Lower lobe of right lung (tissue), 2 donors: ENCODE results near the gene NBAS. TPM values are rescaled to one million over a fixed set of nuclear protein-coding genes. Genes with fewer than 3 reads are reported as not detected.

ENCODE experiments used
- ATAC-seq, 2 donors: fragments of 200-7000 bp; cut with Tn5 transposase; one replicate each; pipeline ENCODE4 v1.9.1; 2020 to 2022; ENCODE audit warnings: mild to moderate bottlenecking in 2 of 2, moderate library complexity in 2 of 2
- DNase-seq: peaks from one replicate; pipeline ENCODE4 v3.0.0-alpha.2; 2020
- H3K27ac ChIP-seq: fragments of 200-600 bp; one replicate; pipeline ENCODE4 v1.8.0; 2022
- H3K27me3 ChIP-seq: fragments of 200-600 bp; one replicate; pipeline ENCODE4 v1.8.0; 2022; ENCODE audit warnings: low read depth
- H3K36me3 ChIP-seq: fragments of 200-600 bp; one replicate; pipeline ENCODE4 v1.8.0; 2022; ENCODE audit warnings: mild to moderate bottlenecking
- H3K4me1 ChIP-seq: fragments of 200-600 bp; one replicate; pipeline ENCODE4 v1.8.0; 2022
- H3K4me3 ChIP-seq: fragments of 200-600 bp; one replicate; pipeline ENCODE4 v1.8.0; 2022; ENCODE audit warnings: mild to moderate bottlenecking
- H3K9me3 ChIP-seq: fragments of 200-600 bp; one replicate; pipeline ENCODE4 v1.8.0; 2022
- CTCF ChIP-seq: fragments of 200-600 bp; IDR thresholded peaks from one replicate; pipeline ENCODE4 v1.8.0; 2022; ENCODE audit warnings: antibody characterized with exemption, mild to moderate bottlenecking
- intact Hi-C: fragments of 100-400 bp; cut with DNase I; formaldehyde crosslinking; loops from one replicate; pipeline ENCODE4 v1.11.0; 2022
- total RNA-seq: library from RNA; stranded (reverse); fragmentation: NEBNext Ultra II Directional; extraction: Animal tissue kit (Norgen Biotek cat#: 25700); gene quantifications from one replicate; pipeline ENCODE4 v1.2.1, GENCODE V29; 2021
- donor health status: DM: no; HTN: yes; CAD: no; lungs with severe emphysema.

NBAS gene
- total RNA-seq, 1 donor from 2014 or later = 42.4 TPM

DNA sequence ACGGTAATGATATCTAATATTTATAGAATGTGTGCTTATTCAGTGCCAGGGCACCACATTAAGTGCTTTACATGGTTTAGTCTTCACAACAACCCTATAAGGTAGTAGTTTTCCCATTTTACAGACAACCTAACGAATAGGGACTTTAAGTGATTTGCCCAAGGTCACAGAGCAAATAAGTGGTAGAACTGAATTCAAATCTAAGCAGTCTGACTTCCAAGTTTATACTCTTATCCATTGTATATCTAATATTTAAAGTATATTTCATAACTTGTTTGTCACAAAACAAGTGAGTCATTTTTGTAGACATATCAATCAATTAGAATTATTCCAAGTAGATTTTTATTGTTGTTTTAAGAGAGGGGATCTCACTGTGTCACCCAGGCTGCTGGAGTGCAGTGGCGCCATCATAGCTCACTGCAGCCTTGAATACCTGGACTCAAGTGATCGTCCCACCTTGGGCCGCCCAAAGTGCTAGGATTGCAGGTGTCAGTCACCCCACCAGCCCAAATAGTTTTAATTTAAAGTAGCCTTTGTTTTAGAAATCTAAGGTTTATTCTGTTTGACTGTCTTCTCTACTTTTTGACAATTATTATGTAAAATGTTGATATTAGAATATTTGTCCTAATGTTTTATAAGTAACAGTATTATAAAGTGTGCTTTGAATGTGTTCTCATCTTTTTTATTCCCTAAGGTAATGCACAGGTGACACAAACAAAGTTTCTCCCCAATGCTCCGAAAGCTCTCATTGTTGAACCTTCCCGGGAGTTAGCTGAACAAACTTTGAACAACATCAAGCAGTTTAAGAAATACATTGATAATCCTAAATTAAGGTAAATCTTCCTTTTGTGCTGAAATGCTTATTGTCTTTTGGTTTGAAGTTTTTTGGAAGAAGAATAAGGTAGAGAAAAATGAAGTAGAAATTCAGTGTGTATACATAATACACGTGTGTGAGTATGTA lies 45.6 kb upstream of the NBAS start:
- TF ChIP-seq CTCF = no peak
- intact Hi-C loops = no loop called here
- H3K9me3 ChIP-seq = no peaks in the 10 kb centered on the region
- ATAC-seq (no peak), DNase-seq (no peak)
- no peak overlapping the region for H3K27ac ChIP-seq
- no peaks in the 10 kb centered on the region for H3K4me1 ChIP-seq
- no peak overlapping the region for H3K4me3 ChIP-seq
- no peaks in the 10 kb centered on the region for H3K27me3 ChIP-seq
- H3K36me3 ChIP-seq = peaks cover 89% of the 10 kb centered on the region

DNA sequence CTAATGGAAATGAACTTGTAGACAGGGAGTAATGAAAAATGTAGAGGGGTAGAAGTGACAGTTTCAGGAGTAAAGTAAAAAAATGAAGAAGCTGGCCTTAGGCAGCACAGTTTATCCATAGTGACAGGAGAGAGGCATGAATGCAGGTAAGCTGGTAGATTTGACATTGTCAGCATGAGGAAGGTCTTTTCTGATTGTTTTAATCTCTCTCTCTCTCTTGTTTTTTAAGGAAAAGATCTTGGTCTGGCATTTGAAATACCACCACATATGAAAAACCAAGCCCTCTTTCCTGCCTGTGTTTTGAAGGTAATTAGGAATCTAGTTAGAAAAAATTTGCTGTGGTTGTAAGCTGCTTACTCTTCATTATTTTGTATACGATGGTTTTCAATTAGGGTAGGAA lies 44.6 kb upstream of the NBAS start:
- H3K36me3 ChIP-seq = peaks cover 100% of the 10 kb centered on the region
- H3K9me3 ChIP-seq = no peaks in the 10 kb centered on the region
- no peaks in the 10 kb centered on the region for H3K4me1 ChIP-seq
- intact Hi-C loops = no loop called here
- H3K27ac ChIP-seq = no peak overlapping the region
- no peak overlapping the region for H3K4me3 ChIP-seq
- no peak for TF ChIP-seq CTCF
- no peak for ATAC-seq
- no peaks in the 10 kb centered on the region for H3K27me3 ChIP-seq
- no peak for DNase-seq

DNA sequence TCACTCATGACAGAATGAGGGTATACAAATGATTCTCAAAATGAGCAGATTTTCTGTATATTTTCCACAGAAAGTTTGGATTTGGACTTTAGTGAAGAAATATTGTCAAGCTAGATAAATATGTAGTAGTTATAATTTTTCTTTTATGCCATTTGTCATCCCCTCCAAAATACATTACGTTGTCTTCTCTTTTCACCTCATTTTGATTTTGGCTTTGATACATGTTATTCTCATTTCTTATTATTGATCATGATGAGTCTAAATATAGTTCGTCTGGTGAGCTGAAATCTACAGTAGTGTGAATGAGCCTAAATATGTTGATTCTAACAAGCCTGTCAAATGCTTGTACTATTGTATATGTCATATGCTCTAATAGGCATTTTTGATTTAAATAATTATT lies 42.8 kb upstream of the NBAS start:
- H3K36me3 ChIP-seq = peaks cover 100% of the 10 kb centered on the region
- no peak overlapping the region for H3K27ac ChIP-seq
- no peak overlapping the region for H3K4me3 ChIP-seq
- no peaks in the 10 kb centered on the region for H3K4me1 ChIP-seq
- no peak for DNase-seq
- intact Hi-C loops = no loop called here
- no peak for TF ChIP-seq CTCF
- ATAC-seq = no peak
- no peaks in the 10 kb centered on the region for H3K27me3 ChIP-seq
- H3K9me3 ChIP-seq = no peaks in the 10 kb centered on the region

DNA sequence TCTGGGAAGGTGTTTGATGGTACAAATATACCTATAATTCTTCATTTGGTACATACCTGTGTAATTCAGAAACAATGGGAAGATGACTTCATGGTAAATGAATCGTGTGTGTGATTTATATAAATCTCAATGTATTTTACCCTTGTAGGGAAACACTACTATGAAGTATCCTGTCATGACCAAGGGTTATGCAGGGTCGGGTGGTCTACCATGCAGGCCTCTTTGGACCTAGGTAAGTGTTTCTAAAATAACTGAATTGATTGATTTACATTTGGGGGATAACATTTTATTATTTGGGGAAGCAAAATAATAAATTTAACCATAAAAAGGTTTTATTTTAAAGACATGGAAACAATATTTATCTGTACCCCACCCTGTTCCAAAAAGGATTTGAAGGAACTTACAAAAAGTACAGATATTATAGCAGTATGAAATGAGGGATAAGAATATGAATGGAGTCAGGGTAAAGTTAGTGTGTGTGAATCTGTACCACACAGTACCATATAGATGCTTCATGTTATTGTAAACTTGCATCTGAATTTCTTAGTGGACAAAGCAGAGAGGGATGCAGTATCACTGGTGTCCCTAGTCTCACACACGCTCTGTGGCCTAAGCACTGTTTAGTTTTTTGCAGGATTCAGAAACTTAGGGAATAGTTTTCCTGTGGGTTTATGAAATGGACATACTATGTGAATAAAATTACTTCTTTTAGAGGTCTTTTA lies 42.1 kb upstream of the NBAS start:
- no peak for ATAC-seq
- Histone ChIP-seq H3K4me3 (no peak overlapping the region), H3K36me3 (peaks cover 100% of the 10 kb centered on the region), H3K4me1 (no peaks in the 10 kb centered on the region), H3K27me3 (no peaks in the 10 kb centered on the region), H3K27ac (no peak overlapping the region), H3K9me3 (no peaks in the 10 kb centered on the region)
- no peak for TF ChIP-seq CTCF
- no peak for DNase-seq
- intact Hi-C loops = no loop called here

GRCh38 chr2:15602393-15602792 lies 41.3 kb upstream of the NBAS start:
- peaks cover 100% of the 10 kb centered on the region for H3K36me3 ChIP-seq
- H3K4me3 ChIP-seq = no peak overlapping the region
- no peaks in the 10 kb centered on the region for H3K4me1 ChIP-seq
- H3K27me3 ChIP-seq = no peaks in the 10 kb centered on the region
- no peak for TF ChIP-seq CTCF
- no peaks in the 10 kb centered on the region for H3K9me3 ChIP-seq
- H3K27ac ChIP-seq = no peak overlapping the region
- intact Hi-C loops = no loop called here
- no peak for ATAC-seq
- no peak for DNase-seq
